ENCODE results near the gene ARID5A. TPM values are rescaled to one million over a fixed set of nuclear protein-coding genes. Genes with fewer than 3 reads are reported as not detected.
A peak's percentile ranks its signal among the peaks of the same experiment; 100 is the strongest.
"Not testable (repeated sequence)": the region's sequence is repeated elsewhere in the genome, so short reads cannot be mapped to it uniquely, and the experiment has no call there.

Gene ARID5A
- total RNA-seq, 1 experiment from 2014 or later = 4.1 TPM

- DNase-seq (ENCODE audit: low read depth) = no peak
Measured at GRCh38 chr2:96554293-96555145, 18.0 kb downstream of the ARID5A start.

DNA sequence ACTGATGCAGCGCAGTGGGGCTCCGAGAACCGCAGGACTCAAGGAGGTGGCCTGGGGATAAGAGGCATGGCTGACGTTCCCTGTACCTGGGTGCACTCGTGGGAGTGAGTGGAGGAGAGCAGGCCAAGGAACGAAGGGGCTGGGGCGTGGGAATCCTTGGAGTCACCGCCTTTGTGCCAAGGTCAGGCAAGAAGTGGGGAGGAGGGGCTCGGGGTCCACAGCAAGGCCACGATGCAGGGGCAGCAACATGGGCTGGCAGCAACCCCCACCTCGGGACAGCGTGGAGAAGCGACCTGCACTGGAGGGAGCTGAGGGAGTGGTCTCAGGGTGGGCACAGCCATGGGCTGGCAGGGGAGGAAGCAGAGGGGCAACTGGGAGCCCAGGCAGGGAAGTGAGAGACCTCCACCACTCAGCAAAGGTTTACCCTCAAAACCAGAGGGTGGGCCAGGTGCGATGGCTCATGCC lies 18.6 kb downstream of the ARID5A start:
- no peak for DNase-seq (ENCODE audit: low read depth)

GRCh38 chr2:96556441-96557330 lies 20.1 kb downstream of the ARID5A start:
- peak; percentile 92 for DNase-seq (ENCODE audit: low read depth)

DNA sequence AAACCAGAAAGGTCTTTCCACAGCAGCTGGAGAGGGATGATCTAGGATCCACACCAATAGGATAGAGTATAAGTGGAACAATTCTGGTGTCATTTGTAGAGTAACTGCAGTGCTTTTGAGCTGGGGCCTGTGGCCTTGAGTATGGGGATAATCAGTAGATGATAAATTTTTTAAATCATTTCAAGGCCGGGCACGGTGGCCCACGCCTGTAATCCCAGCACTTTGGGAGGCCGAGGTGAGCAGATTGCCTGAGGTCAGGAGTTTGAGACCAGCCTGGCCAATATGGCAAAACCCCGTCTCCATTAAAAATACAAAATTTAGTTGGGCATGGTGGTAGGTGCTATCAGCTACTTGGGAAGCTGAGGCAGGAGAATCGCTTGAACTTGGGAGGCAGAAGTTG lies 20.9 kb downstream of the ARID5A start:
- not testable (repeated sequence) for DNase-seq (ENCODE audit: low read depth)

DNA sequence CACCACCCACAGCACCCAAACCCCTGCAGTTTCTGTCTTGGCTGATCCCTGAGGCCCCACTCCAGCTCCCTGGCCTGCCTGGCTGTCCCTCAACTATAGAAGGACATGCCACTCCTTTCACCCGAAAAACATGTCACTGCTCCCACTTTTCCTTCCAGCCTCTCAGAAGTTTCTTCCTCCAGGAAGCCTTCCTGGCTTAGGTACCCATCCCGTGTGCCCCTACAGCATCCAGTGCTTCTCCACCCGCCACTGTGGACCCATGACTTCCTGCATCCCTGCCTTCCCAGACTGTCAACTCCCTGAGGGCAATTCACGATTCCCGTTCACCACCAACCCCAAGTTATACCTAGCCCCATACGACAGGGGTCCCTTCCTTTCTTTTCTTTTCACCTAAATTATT lies 21.5 kb downstream of the ARID5A start:
- DNase-seq (ENCODE audit: low read depth) = no peak

DNA sequence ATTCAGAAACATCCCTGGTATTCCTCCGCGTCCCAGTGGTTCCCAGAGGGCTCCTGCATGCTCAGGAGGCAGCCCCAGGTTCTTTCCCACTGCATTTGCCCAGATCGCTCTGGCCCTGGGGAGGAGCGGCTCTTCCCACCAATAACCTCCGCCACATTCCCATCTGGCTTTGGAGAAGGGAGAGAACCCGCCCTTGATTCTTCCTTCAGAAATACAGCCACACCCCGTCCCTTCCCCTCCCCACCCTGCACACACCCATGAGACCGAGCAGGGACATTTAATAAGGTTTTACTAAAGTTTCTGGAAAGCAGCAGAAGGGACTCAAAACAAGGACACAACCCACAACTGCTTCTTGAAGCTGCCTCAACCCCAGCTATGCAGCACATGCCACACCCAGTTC lies 21.9 kb downstream of the ARID5A start:
- no peak for DNase-seq (ENCODE audit: low read depth)

- DNase-seq (ENCODE audit: low read depth) = no peak
Measured at GRCh38 chr2:96564026-96564425, 27.5 kb downstream of the ARID5A start.

GRCh38 chr2:96564563-96564962 lies 28.0 kb downstream of the ARID5A start:
- no peak for DNase-seq (ENCODE audit: low read depth)

GRCh38 chr2:96565111-96565510 lies 28.6 kb downstream of the ARID5A start:
- DNase-seq (ENCODE audit: low read depth) = no peak

GRCh38 chr2:96568094-96568493 lies 31.5 kb downstream of the ARID5A start:
- no peak for DNase-seq (ENCODE audit: low read depth)

GRCh38 chr2:96574364-96574763 lies 37.8 kb downstream of the ARID5A start:
- DNase-seq (ENCODE audit: low read depth) = no peak

DNA sequence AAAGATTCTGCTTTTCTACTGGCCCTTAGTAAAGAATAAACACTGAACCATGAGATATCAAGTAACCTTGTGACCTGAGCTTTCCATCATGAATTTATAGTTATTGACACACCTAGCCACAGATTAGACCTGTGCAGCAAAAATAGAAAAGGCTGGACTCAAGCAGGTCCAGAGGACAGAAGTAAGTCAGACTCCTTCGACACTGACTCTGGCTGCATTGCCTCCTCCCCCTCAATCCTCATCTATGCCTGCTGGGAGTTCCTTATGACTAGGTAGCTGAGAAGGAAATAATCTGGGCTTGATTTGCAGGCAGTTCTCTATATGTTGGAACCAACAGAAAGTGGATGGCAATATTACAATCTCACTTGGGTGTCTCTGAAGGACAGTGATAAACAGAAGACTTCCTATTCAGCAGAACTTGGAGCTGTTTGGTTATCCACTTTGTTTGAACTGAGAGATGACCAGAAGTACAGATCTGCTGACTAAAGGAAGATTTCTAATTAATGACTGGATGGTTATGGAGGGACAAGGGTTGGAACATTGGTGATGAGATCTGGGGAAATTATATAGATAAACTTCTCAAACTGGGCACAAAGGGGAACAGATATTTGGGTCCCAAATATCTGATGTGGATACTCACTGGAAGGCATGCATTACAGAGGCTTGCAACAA lies 39.4 kb downstream of the ARID5A start:
- no peak for DNase-seq (ENCODE audit: low read depth)

GRCh38 chr2:96577501-96577900 lies 40.9 kb downstream of the ARID5A start:
- no peak for DNase-seq (ENCODE audit: low read depth)

- DNase-seq (ENCODE audit: low read depth) = no peak
Measured at GRCh38 chr2:96578731-96579130, 42.2 kb downstream of the ARID5A start.

DNA sequence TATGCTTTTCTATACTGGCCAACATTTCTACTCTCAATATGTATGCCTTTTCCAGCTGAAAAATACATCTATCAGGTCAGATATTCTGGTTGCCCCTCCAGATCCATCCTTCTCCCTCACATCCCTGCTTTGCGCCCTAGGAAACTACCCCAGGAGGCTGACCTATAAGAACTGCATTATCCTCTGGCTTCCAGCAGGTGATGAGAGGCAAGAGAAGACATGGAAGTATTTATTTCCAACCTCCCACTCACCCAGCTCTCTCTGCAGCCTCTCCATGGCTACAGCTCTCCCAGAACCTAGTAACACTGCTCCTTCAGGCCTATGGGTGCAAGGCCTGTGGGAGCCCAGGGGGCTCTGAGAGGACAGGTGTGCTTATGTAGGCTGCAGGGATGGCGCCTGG lies 42.9 kb downstream of the ARID5A start:
- DNase-seq (ENCODE audit: low read depth) = no peak

GRCh38 chr2:96580771-96581170 lies 44.2 kb downstream of the ARID5A start:
- DNase-seq (ENCODE audit: low read depth) = no peak

- no peak for DNase-seq (ENCODE audit: low read depth)
Measured at GRCh38 chr2:96584017-96584416, 47.5 kb downstream of the ARID5A start.

DNA sequence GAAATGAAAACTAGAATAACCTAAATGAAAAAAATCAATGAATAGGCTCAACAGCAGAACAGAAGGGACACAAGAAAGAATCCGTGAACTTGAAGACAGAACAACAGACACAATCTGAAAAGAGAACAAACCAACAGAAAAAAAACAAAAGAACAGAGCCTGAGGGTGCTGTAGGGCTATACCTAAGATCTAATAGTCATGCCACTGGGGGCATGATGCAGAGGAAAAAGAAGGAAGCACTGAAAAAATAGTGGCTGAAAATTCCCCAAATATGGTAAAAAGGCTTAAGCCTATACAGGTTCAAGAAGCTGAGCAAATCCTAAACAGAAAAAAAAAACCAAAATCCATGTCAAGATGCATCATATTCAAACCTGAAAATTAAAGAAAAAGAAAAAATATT lies 51.3 kb downstream of the ARID5A start:
- DNase-seq (ENCODE audit: low read depth) = no peak

- DNase-seq (ENCODE audit: low read depth) = no peak
Measured at GRCh38 chr2:96591054-96591453, 54.5 kb downstream of the ARID5A start.

GRCh38 chr2:96591494-96591893 lies 54.9 kb downstream of the ARID5A start:
- DNase-seq (ENCODE audit: low read depth) = no peak

DNA sequence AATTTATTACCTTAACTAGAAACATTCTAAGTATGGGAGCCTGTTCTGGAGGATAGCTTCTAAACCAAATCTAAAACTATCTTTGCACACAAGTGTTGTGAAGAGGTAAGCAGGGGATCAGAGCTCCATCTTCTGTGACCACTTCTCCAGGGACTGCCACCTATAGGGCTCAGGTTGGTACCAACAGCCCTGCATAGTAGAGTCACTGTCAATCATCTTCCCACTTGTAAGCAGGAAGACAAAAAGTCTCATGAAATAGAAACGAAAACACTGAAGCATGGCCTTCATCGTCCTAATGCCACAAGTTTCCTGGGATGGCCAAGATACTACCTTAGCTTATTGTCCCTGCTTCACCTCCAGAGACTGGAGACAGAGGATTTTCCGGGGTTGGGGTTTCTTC lies 57.7 kb downstream of the ARID5A start:
- DNase-seq (ENCODE audit: low read depth) = no peak

- DNase-seq (ENCODE audit: low read depth) = no peak
Measured at GRCh38 chr2:96594691-96595152, 58.2 kb downstream of the ARID5A start.

Measured in HT1080 (cell line).